ENCODE data around the gene OR51F2. TPM values are rescaled to one million over a fixed set of nuclear protein-coding genes. Genes with fewer than 3 reads are reported as not detected.

The OR51F2 gene
- total RNA-seq, 1 experiment from 2014 or later = not detected

DNA sequence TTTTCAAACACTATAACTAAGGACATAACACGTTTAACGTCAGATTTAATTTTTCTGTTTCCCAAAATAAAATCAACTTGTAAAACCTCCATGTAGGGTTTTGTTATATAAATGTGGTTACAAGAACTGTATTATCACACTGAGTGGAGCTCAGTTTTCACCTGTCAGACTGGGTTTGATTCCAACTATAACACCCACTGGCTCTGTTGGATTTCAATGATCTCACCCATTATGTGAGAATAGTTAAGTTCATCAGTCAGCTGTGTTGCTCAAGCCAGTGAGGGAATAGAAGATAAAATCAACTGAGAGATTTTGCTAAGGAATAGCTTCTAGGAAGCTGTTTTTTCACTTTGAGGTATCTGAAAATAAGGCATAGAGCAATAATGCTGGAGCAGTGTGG is 11.9 kb upstream of the OR51F2 start:
- H3K9me3 Mint-ChIP-seq = no peaks in the 10 kb centered on the region
- no peak overlapping the region for H3T11ph ChIP-seq (ENCODE audit: low read length)

More for the DNA sequence above, 11.9 kb upstream of the OR51F2 start:
- Histone ChIP-seq H3K79me1 (ENCODE audit: insufficient read depth, low read depth, low read length, poor library complexity, severe bottlenecking) (no peaks in the 10 kb centered on the region), H2BK120ac (ENCODE audit: low read depth, low read length, poor library complexity, severe bottlenecking) (no peak overlapping the region), H3K18ac (ENCODE audit: insufficient read length, low read depth, low read length) (no peak overlapping the region), H2BK12ac (ENCODE audit: insufficient read length, low read depth, low read length) (no peak overlapping the region), H2AFZ (ENCODE audit: low read length) (no peak overlapping the region), H4K5ac (ENCODE audit: insufficient read length, low read depth, low read length) (no peak overlapping the region), H3K56ac (ENCODE audit: insufficient read length, low read depth, low read length) (no peak overlapping the region), H2BK15ac (ENCODE audit: low read depth, low read length) (no peak overlapping the region), H2AK5ac (ENCODE audit: insufficient read length, low read length) (no peak overlapping the region), H3K4me1 (ENCODE audit: insufficient read depth, low read length) (no peaks in the 10 kb centered on the region), H4K91ac (ENCODE audit: insufficient read length, low read depth, low read length) (no peak overlapping the region), H3K79me2 (ENCODE audit: insufficient read depth, low read length) (no peaks in the 10 kb centered on the region), H4K8ac (replicated peaks; ENCODE audit: insufficient read length, low read depth, low read length) (no peak overlapping the region), H3K23me2 (ENCODE audit: insufficient read length, low read depth, low read length, poor library complexity, severe bottlenecking) (no peaks in the 10 kb centered on the region), H3K9me3 (ENCODE audit: control insufficient read depth, low read depth, low read length) (no peaks in the 10 kb centered on the region), H3K9ac (ENCODE audit: extremely low read depth, insufficient read length, low read length) (no peak overlapping the region), H2BK5ac (ENCODE audit: insufficient read length, low read length) (no peak overlapping the region), H3K14ac (ENCODE audit: insufficient read depth, low read length) (no peak overlapping the region), H4K20me1 (ENCODE audit: control insufficient read depth, insufficient read depth, insufficient read length) (no peaks in the 10 kb centered on the region), H3K27ac (ENCODE audit: insufficient read length, low read depth, low read length) (no peak overlapping the region), H3K23ac (ENCODE audit: insufficient read length, low read depth, low read length) (no peak overlapping the region), H3K4me2 (ENCODE audit: insufficient read depth, insufficient read length, low read length) (no peak overlapping the region), H3K4ac (ENCODE audit: low read depth, low read length) (no peak overlapping the region), H3K27me3 (ENCODE audit: insufficient read depth, low read length) (no peaks in the 10 kb centered on the region), H2BK20ac (ENCODE audit: low read depth, low read length, poor library complexity, severe bottlenecking) (no peak overlapping the region)
- TF ChIP-seq, protein P1, sequence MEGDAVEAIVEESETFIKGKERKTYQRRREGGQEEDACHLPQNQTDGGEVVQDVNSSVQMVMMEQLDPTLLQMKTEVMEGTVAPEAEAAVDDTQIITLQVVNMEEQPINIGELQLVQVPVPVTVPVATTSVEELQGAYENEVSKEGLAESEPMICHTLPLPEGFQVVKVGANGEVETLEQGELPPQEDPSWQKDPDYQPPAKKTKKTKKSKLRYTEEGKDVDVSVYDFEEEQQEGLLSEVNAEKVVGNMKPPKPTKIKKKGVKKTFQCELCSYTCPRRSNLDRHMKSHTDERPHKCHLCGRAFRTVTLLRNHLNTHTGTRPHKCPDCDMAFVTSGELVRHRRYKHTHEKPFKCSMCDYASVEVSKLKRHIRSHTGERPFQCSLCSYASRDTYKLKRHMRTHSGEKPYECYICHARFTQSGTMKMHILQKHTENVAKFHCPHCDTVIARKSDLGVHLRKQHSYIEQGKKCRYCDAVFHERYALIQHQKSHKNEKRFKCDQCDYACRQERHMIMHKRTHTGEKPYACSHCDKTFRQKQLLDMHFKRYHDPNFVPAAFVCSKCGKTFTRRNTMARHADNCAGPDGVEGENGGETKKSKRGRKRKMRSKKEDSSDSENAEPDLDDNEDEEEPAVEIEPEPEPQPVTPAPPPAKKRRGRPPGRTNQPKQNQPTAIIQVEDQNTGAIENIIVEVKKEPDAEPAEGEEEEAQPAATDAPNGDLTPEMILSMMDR (conservative IDR thresholded peaks at IDR 0.05) = no peak
- no peaks in the 10 kb centered on the region for H3K36me3 Mint-ChIP-seq (ENCODE audit: insufficient read depth in 1 of 3, low read depth in 3 of 3)
- peaks cover 5 to 6% of the 10 kb centered on the region in 2 experiments; a peak in 1 of 4 replicates for H3K4me1 Mint-ChIP-seq
- no peak overlapping the region for H3K4me3 Mint-ChIP-seq
- no peak for DNase-seq
- no CpG with 5 or more reads among the region's 2 CpGs for WGBS (ENCODE audit: extremely low coverage, insufficient read length, low lambda C conversion rate)
- H3K27ac Mint-ChIP-seq = no peak overlapping the region
- H3K27me3 Mint-ChIP-seq (ENCODE audit: low read depth) = no peaks in the 10 kb centered on the region

Data from H9 (cell line).